GM18505 (cell line): Measurements from ENCODE around the gene SCN7A.
"Not testable (repeated sequence)": the region's sequence is repeated elsewhere in the genome, so short reads cannot be mapped to it uniquely, and the experiment has no call there.

ENCODE experiments used
- ATAC-seq: cut with Tn5 transposase; IDR thresholded peaks from one replicate; pipeline ENCODE4 v1.9.1; 2021; ENCODE audit not compliant: unreplicated experiment
- POLR2A ChIP-seq: IDR thresholded peaks from 4 replicates; pipeline ENCODE4 v1.6.1; 2011; ENCODE audit warnings: borderline replicate concordance; ENCODE audit not compliant: insufficient read depth, insufficient read length; ENCODE audit errors: extremely low read depth

Gene SCN7A

GRCh38 chr2:166373539-166373938 lies 120.5 kb downstream of the SCN7A start:
- no peak for ATAC-seq
- no peak for TF ChIP-seq POLR2A

- TF ChIP-seq POLR2A, result no peak
- ATAC-seq, result no peak
These were observed 120.9 kb downstream of the SCN7A start for GRCh38 chr2:166373105-166373504.

GRCh38 chr2:166372046-166372445 lies 122.0 kb downstream of the SCN7A start:
- ATAC-seq, result no peak

GRCh38 chr2:166365803-166366420 lies 128.1 kb downstream of the SCN7A start:
- no peak for ATAC-seq

More at GRCh38 chr2:166372046-166372445, 122.0 kb downstream of the SCN7A start:
- TF ChIP-seq POLR2A, result no peak

GRCh38 chr2:166365239-166365638 lies 128.8 kb downstream of the SCN7A start:
- TF ChIP-seq POLR2A, result no peak
- ATAC-seq, result no peak

More at GRCh38 chr2:166365803-166366420, 128.1 kb downstream of the SCN7A start:
- TF ChIP-seq POLR2A, result no peak

- ATAC-seq, result no peak
- no peak for TF ChIP-seq POLR2A
These were observed 129.4 kb downstream of the SCN7A start for GRCh38 chr2:166364476-166365161.

- ATAC-seq, result no peak
- no peak for TF ChIP-seq POLR2A
These were observed 132.5 kb downstream of the SCN7A start for GRCh38 chr2:166361351-166362153.

GRCh38 chr2:166360906-166361305 lies 133.1 kb downstream of the SCN7A start:
- no peak for TF ChIP-seq POLR2A
- no peak for ATAC-seq

GRCh38 chr2:166360426-166360825 lies 133.6 kb downstream of the SCN7A start:
- no peak for TF ChIP-seq POLR2A
- no peak for ATAC-seq

- ATAC-seq, result not testable (repeated sequence)
These were observed 136.1 kb downstream of the SCN7A start for GRCh38 chr2:166357950-166358321.

GRCh38 chr2:166357068-166357949 lies 136.7 kb downstream of the SCN7A start:
- no peak for TF ChIP-seq POLR2A
- ATAC-seq, result no peak
